KMS-11 (cell line): ENCODE data around the gene RIOK3.

ENCODE experiments used
- H2AFZ ChIP-seq: fragments of 200-600 bp; sonication (generic); 2 replicates; pipeline ENCODE4 v1.6.1; 2016; ENCODE audit warnings: antibody characterized with exemption, mixed run types, low read depth
- H3K27ac ChIP-seq: fragments of 200-600 bp; sonication (generic); 2 replicates; pipeline ENCODE4 v1.6.1; 2016; ENCODE audit warnings: mild to moderate bottlenecking, mixed run types
- H3K27me3 ChIP-seq: fragments of 200-600 bp; sonication (generic); 2 replicates; pipeline ENCODE4 v1.6.1; 2017; ENCODE audit warnings: mild to moderate bottlenecking, low read depth, mixed run types, moderate library complexity; ENCODE audit not compliant: insufficient read depth
- H3K36me3 ChIP-seq: fragments of 200-600 bp; sonication (generic); 2 replicates; pipeline ENCODE4 v1.6.1; 2017; ENCODE audit warnings: mild to moderate bottlenecking, mixed run types; ENCODE audit not compliant: insufficient read depth
- H3K4me1 ChIP-seq: fragments of 200-600 bp; sonication (generic); 2 replicates; pipeline ENCODE4 v1.6.1; 2016; ENCODE audit warnings: mild to moderate bottlenecking, low read depth, mixed run types; ENCODE audit not compliant: poor library complexity, severe bottlenecking
- H3K4me2 ChIP-seq: fragments of 200-600 bp; sonication (generic); 2 replicates; pipeline ENCODE4 v1.7.0; 2016; ENCODE audit warnings: mild to moderate bottlenecking, mixed run types
- H3K4me3 ChIP-seq: fragments of 200-600 bp; sonication (generic); IDR thresholded peaks from 2 replicates; pipeline ENCODE4 v1.6.1; 2017; ENCODE audit warnings: low read depth, low read length, mixed read lengths; ENCODE audit not compliant: insufficient read depth
- H3K79me2 ChIP-seq: fragments of 200-600 bp; sonication (generic); 2 replicates; pipeline ENCODE4 v1.6.1; 2016; ENCODE audit warnings: low read depth, mixed run types; ENCODE audit not compliant: insufficient read depth
- H3K9ac ChIP-seq: fragments of 200-600 bp; sonication (generic); 2 replicates; pipeline ENCODE4 v1.6.1; 2016; ENCODE audit warnings: mild to moderate bottlenecking, mixed run types
- H4K20me1 ChIP-seq: fragments of 200-600 bp; sonication (generic); 2 replicates; pipeline ENCODE4 v1.6.1; 2016; ENCODE audit warnings: mild to moderate bottlenecking, mixed run types; ENCODE audit not compliant: insufficient read depth
- CTCF ChIP-seq: fragments of 200-600 bp; sonication (generic); conservative IDR thresholded peaks from 2 replicates; pipeline ENCODE4 v1.6.1; 2017; ENCODE audit warnings: low read depth, mild to moderate bottlenecking, antibody characterized with exemption, low read length, moderate library complexity, mixed read lengths

The RIOK3 gene

GRCh38 chr18:23412351-23412964, 40.6 kb upstream of the RIOK3 start:
- H3K4me2 ChIP-seq = no peak overlapping the region
- H2AFZ ChIP-seq = no peak overlapping the region
- H3K4me3 ChIP-seq = no peak overlapping the region
- H4K20me1 ChIP-seq = no peaks in the 10 kb centered on the region
- H3K36me3 ChIP-seq = no peaks in the 10 kb centered on the region
- H3K4me1 ChIP-seq = peaks cover 12% of the 10 kb centered on the region
- H3K79me2 ChIP-seq = no peaks in the 10 kb centered on the region
- H3K27me3 ChIP-seq = no peaks in the 10 kb centered on the region
- no peak; the same call in 1 of the 2 replicates for TF ChIP-seq CTCF
- H3K9ac ChIP-seq = no peak overlapping the region
- no peak overlapping the region for H3K27ac ChIP-seq

GRCh38 chr18:23415515-23415914, 37.6 kb upstream of the RIOK3 start:
- Histone ChIP-seq H3K9ac (no peak overlapping the region), H2AFZ (no peak overlapping the region), H3K4me1 (peaks cover 12% of the 10 kb centered on the region), H3K4me3 (no peak overlapping the region), H3K4me2 (no peak overlapping the region), H3K79me2 (no peaks in the 10 kb centered on the region), H3K27me3 (no peaks in the 10 kb centered on the region), H3K36me3 (no peaks in the 10 kb centered on the region), H4K20me1 (no peaks in the 10 kb centered on the region), H3K27ac (no peak overlapping the region)
- no peak for TF ChIP-seq CTCF

GRCh38 chr18:23416298-23416697, 36.8 kb upstream of the RIOK3 start:
- no peak overlapping the region for H2AFZ ChIP-seq
- H3K27me3 ChIP-seq = no peaks in the 10 kb centered on the region
- TF ChIP-seq CTCF = no peak
- no peak overlapping the region for H3K27ac ChIP-seq
- no peak overlapping the region for H3K4me2 ChIP-seq
- H3K36me3 ChIP-seq = no peaks in the 10 kb centered on the region
- peaks cover 12% of the 10 kb centered on the region for H3K4me1 ChIP-seq
- H4K20me1 ChIP-seq = no peaks in the 10 kb centered on the region
- H3K79me2 ChIP-seq = no peaks in the 10 kb centered on the region
- H3K4me3 ChIP-seq = no peak overlapping the region
- no peak overlapping the region for H3K9ac ChIP-seq

GRCh38 chr18:23421277-23421676, 31.8 kb upstream of the RIOK3 start:
- Histone ChIP-seq H2AFZ (no peak overlapping the region), H3K4me2 (no peak overlapping the region), H3K36me3 (no peaks in the 10 kb centered on the region), H3K27ac (no peak overlapping the region), H3K27me3 (no peaks in the 10 kb centered on the region), H3K79me2 (no peaks in the 10 kb centered on the region), H3K9ac (no peak overlapping the region), H3K4me3 (no peak overlapping the region), H3K4me1 (peaks cover 14% of the 10 kb centered on the region), H4K20me1 (no peaks in the 10 kb centered on the region)
- no peak for TF ChIP-seq CTCF
